HEK293T (cell line): ENCODE measurements around the gene ANKRD66.

ENCODE experiments used
- CTCF ChIA-PET: fragments of 350-600 bp; formaldehyde crosslinking; extraction: SDS; loops from one replicate; lab custom pipeline; 2021; ENCODE audit warnings: antibody characterized with exemption, inconsistent platforms; lab: Yijun Ruan, JAX
- POLR2A ChIA-PET: fragments of 350-600 bp; formaldehyde crosslinking; extraction: SDS; loops from one replicate; lab custom pipeline; 2020; ENCODE audit warnings: antibody characterized with exemption, inconsistent platforms; lab: Yijun Ruan, JAX
- DNase-seq: peaks from one replicate; pipeline ENCODE4 v3.0.0; 2012; ENCODE audit warnings: mixed read lengths; ENCODE audit errors: extremely low spot score
- ARNT ChIP-seq: fragments of 450-650 bp; IDR thresholded peaks from 2 replicates; pipeline ENCODE4 v1.6.1; 2017; ENCODE audit warnings: mild to moderate bottlenecking
- BHLHE40 ChIP-seq: fragments of 450-650 bp; IDR thresholded peaks from 2 replicates; pipeline ENCODE4 v1.6.1; 2016; ENCODE audit warnings: mild to moderate bottlenecking, moderate library complexity, borderline replicate concordance
- ELF4 ChIP-seq: fragments of 450-650 bp; IDR thresholded peaks from 2 replicates; pipeline ENCODE4 v1.6.1; 2017; ENCODE audit warnings: antibody characterized with exemption
- FOXA1 ChIP-seq: fragments of 450-650 bp; IDR thresholded peaks from 2 replicates; pipeline ENCODE4 v1.6.1; 2016; ENCODE audit warnings: mild to moderate bottlenecking
- FOXK2 ChIP-seq: fragments of 450-650 bp; IDR thresholded peaks from 2 replicates; pipeline ENCODE4 v1.6.1; 2016; ENCODE audit warnings: mild to moderate bottlenecking
- FOXM1 ChIP-seq: fragments of 450-650 bp; IDR thresholded peaks from 2 replicates; pipeline ENCODE4 v1.6.1; 2017; ENCODE audit warnings: mild to moderate bottlenecking, borderline replicate concordance
- HDGF ChIP-seq: fragments of 450-650 bp; IDR thresholded peaks from 2 replicates; pipeline ENCODE4 v1.6.1; 2017; ENCODE audit warnings: antibody characterized with exemption, borderline replicate concordance
- L3MBTL2 ChIP-seq: fragments of 450-650 bp; conservative IDR thresholded peaks from 2 replicates; pipeline ENCODE4 v1.6.1; 2016; ENCODE audit warnings: mild to moderate bottlenecking
- LEF1 ChIP-seq: fragments of 450-650 bp; IDR thresholded peaks from 2 replicates; pipeline ENCODE4 v1.6.1; 2017; ENCODE audit warnings: mild to moderate bottlenecking, borderline replicate concordance
- NFRKB ChIP-seq: fragments of 450-650 bp; IDR thresholded peaks from 2 replicates; pipeline ENCODE4 v1.6.1; 2016; ENCODE audit warnings: mild to moderate bottlenecking, moderate library complexity
- PKNOX1 ChIP-seq: fragments of 450-650 bp; IDR thresholded peaks from 2 replicates; pipeline ENCODE4 v1.6.1; 2016
- SP1 ChIP-seq: fragments of 450-650 bp; IDR thresholded peaks from 2 replicates; pipeline ENCODE4 v1.6.1; 2017
- SUZ12 ChIP-seq: fragments of 450-650 bp; IDR thresholded peaks from 2 replicates; pipeline ENCODE4 v1.6.1; 2016; ENCODE audit warnings: mild to moderate bottlenecking
- TARDBP ChIP-seq: fragments of 450-650 bp; IDR thresholded peaks from 2 replicates; pipeline ENCODE4 v1.6.1; 2016
- ZNF384 ChIP-seq: fragments of 450-650 bp; IDR thresholded peaks from 2 replicates; pipeline ENCODE4 v1.6.1; 2016

The ANKRD66 gene

DNA sequence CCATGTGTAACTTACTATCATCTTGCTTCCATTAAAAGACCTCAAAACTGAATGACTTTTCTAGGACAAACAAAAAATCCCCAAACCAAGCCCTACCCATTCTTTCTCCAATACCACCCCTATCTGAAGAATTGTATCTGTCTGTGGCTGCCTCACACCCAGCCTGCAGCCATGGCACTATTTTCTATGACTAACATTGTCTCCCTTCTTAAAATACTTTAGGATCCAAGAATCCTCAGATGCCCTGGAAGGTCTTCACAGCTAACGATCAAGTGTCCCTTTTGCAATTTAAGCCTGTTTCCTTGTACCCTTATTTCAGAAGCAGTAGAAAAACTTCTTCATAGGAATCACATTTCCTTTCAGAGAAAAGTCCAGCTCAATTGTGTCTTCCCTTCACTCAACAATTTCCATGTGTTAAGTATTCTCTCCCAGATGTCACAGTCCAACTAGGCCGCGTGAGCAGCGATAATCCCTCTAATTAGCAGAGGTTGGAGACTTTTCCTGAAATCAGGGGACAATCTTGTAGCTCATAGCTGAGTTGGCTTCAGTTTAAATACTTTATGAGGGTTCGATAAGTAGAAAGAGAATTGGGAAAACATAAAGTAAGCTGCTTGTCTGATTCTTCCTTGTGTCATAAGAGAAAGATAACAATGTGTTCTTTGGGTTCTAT, 41.3 kb downstream of the ANKRD66 start:
- no peak for DNase-seq
- ChIA-PET POLR2A (no interaction called here), CTCF (no interaction called here)
- TF ChIP-seq L3MBTL2, result no peak
- no peak for TF ChIP-seq ARNT
- TF ChIP-seq FOXM1, result no peak
- no peak for TF ChIP-seq LEF1
- no peak for TF ChIP-seq ELF4
- no peak for TF ChIP-seq FOXK2
- TF ChIP-seq BHLHE40, result no peak
- no peak for TF ChIP-seq HDGF
- TF ChIP-seq TARDBP, result no peak
- TF ChIP-seq ZNF384, result no peak

- ChIA-PET POLR2A (no interaction called here), CTCF (no interaction called here)
- DNase-seq, result no peak
- TF ChIP-seq L3MBTL2 (no peak), ARNT (no peak), ELF4 (no peak), PKNOX1 (no peak), FOXM1 (no peak)
Observed at GRCh38 chr6:46788791-46789190, 42.1 kb downstream of the ANKRD66 start.

- no peak for TF ChIP-seq ELF4
- TF ChIP-seq L3MBTL2, result no peak
- no peak for TF ChIP-seq SUZ12
- DNase-seq, result no peak
- ChIA-PET CTCF (interaction anchor here (1.0 kb wide), 1 partner anchor 56 kb away, joined by 3 read pairs; no protein-coding TSS in a partner anchor), POLR2A (no interaction called here)
Observed at GRCh38 chr6:46789434-46790354, 43.0 kb downstream of the ANKRD66 start.

GRCh38 chr6:46790355-46790874, 43.7 kb downstream of the ANKRD66 start:
- DNase-seq, result no peak
- no peak for TF ChIP-seq SUZ12
- no peak for TF ChIP-seq SP1
- no peak for TF ChIP-seq BHLHE40
- no peak for TF ChIP-seq FOXK2
- POLR2A ChIA-PET, result no interaction called here
- CTCF ChIA-PET, result interaction anchor here (1.0 kb wide), 1 partner anchor 57 kb away, joined by 3 read pairs; no protein-coding TSS in a partner anchor

DNA sequence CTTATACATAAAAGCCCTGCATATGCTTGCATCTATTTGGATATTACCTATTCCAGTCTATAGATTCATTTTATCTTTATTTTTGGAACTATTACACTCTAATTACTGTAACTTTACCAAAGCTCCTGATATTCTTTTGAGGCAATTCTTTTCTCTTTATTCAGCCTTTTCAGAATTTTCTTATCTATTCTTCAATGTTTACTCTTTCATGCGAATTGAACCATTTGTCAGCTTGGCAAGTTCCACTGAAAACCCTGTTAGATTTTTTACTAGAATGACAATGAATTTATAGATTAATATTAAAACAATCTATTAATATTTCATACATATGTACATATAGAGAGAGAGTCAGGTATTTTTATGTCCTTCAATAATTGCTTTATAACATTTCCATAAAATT, 45.9 kb downstream of the ANKRD66 start:
- TF ChIP-seq LEF1 (no peak), FOXA1 (no peak), BHLHE40 (no peak), PKNOX1 (no peak), FOXK2 (no peak), ZNF384 (no peak), SUZ12 (no peak), TARDBP (no peak), ARNT (no peak), SP1 (no peak), ELF4 (no peak), L3MBTL2 (no peak)
- CTCF ChIA-PET, result no interaction called here

DNA sequence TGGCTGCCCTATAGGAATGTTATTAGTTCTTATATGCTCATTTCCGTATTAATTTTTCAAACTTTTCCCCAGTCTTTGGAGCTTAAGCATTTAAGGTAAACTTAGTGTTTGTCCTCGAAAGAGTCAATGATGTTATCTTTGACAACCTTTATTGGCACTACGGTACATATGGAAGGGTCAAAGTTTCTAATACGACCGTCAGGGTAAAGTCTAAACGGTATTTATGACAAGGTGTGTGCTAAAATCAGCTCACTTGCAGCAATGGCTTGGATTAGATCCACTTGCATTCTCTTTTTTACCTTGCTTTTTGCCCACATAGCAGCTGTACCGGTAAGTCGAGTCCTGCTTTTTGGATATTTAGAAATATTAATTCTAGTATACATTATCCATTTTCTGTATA, 46.4 kb downstream of the ANKRD66 start, which contains the start of gene MEP1A:
MEP1A (plus strand) TSS at position 252 of the 400 bp plus-strand sequence; CDS start at position 262, 10 bp downstream.
- POLR2A ChIA-PET, result no interaction called here
- DNase-seq, result no peak
- CTCF ChIA-PET, result no interaction called here
- no peak for TF ChIP-seq BHLHE40
- TF ChIP-seq TARDBP, result no peak
- TF ChIP-seq PKNOX1, result no peak
- TF ChIP-seq FOXA1, result no peak
- no peak for TF ChIP-seq FOXK2
- no peak for TF ChIP-seq HDGF
- TF ChIP-seq L3MBTL2, result no peak
- no peak for TF ChIP-seq NFRKB
- TF ChIP-seq ZNF384, result no peak

More for the DNA sequence above, 45.9 kb downstream of the ANKRD66 start:
- POLR2A ChIA-PET, result no interaction called here
- DNase-seq, result no peak
